VCaP (cell line): ENCODE data around the gene ACTN4.

Experiments
- H3K27ac ChIP-seq: fragments of 450-650 bp; 2 replicates; pipeline ENCODE4 v1.5.1; 2017
- TF ChIP-seq, protein P1 (sequence below): fragments of 450-650 bp; conservative IDR thresholded peaks from 2 replicates; pipeline ENCODE4 v1.5.1; 2017; ENCODE audit warnings: mild to moderate bottlenecking, moderate library complexity

The ACTN4 gene

GRCh38 chr19:38632476-38633213 lies 14.8 kb upstream of the ACTN4 start:
- no peak overlapping the region for H3K27ac ChIP-seq
- TF ChIP-seq, protein P1, sequence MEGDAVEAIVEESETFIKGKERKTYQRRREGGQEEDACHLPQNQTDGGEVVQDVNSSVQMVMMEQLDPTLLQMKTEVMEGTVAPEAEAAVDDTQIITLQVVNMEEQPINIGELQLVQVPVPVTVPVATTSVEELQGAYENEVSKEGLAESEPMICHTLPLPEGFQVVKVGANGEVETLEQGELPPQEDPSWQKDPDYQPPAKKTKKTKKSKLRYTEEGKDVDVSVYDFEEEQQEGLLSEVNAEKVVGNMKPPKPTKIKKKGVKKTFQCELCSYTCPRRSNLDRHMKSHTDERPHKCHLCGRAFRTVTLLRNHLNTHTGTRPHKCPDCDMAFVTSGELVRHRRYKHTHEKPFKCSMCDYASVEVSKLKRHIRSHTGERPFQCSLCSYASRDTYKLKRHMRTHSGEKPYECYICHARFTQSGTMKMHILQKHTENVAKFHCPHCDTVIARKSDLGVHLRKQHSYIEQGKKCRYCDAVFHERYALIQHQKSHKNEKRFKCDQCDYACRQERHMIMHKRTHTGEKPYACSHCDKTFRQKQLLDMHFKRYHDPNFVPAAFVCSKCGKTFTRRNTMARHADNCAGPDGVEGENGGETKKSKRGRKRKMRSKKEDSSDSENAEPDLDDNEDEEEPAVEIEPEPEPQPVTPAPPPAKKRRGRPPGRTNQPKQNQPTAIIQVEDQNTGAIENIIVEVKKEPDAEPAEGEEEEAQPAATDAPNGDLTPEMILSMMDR, result no peak

- TF ChIP-seq, protein P1, result peak; percentile 98
- no peak overlapping the region for H3K27ac ChIP-seq
Observed at GRCh38 chr19:38634757-38635482, 12.5 kb upstream of the ACTN4 start.

DNA sequence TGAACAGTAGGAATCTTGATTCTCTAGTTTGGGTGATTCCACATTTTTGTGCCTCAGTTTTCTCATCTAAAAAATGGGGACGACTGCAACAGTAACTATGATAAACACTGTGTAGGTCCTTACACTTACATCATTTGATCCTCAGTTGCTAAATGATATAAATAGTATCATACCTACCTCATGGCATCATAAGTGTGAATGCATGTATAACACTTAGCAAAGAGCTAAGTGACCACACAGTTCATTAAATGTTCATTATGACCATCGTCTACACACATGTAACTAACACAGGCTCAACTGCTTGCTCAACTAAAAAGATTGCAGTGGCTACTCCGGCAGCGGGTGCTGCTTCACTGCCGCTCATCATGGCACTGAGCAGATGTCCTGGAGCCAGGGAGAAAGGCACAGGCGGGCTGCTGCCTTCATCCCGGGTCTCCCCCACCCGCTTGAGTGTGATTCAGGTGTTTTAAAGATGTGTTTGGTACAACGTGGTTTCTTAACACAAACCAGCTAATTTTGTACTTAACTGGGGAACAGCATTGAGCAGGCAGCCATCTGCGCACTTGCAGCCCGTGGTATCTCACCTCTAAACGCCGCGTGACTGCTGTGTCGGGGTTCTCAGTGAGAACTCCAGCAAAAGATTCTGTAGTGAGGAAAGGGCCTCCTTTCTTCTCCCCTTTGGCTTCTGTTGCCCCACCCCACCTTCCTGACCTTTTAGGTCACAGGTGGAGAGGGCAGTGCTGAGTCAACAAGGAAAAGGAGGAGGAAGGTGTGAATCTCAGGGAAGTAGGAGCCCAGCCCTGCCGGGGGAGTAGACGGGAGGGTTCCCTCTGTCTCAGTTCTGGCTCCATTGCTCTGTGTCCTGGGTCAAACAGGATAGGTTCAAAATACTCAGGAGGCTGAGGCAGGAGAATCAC lies 11.7 kb upstream of the ACTN4 start:
- H3K27ac ChIP-seq, result 0 out of 2 replicates have a peak overlapping the region, but pooled peaks have one; percentile 5
- TF ChIP-seq, protein P1, result no peak

DNA sequence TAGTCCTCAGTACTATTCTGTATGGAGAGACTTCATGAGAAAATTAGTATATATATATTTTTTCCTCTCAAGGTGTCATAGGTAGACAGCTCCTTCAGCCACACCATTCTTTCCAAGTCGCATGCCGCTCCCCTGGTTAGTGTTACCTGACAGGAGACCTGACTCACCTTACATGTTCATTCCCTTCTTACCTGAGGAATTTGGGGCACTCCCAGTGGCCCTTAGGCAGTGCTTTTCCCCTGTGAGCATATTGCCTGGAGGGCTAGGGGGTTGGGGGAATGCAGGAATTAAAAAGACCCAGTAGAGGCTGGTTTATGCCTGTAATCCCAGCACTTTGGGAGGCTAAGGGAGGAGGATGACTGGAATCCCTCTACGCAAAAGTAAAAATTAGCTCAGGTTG lies 9.0 kb upstream of the ACTN4 start:
- H3K27ac ChIP-seq, result no peak overlapping the region
- TF ChIP-seq, protein P1, result no peak

GRCh38 chr19:38639679-38640078 lies 7.8 kb upstream of the ACTN4 start:
- TF ChIP-seq, protein P1, result no peak
- H3K27ac ChIP-seq, result no peak overlapping the region

DNA sequence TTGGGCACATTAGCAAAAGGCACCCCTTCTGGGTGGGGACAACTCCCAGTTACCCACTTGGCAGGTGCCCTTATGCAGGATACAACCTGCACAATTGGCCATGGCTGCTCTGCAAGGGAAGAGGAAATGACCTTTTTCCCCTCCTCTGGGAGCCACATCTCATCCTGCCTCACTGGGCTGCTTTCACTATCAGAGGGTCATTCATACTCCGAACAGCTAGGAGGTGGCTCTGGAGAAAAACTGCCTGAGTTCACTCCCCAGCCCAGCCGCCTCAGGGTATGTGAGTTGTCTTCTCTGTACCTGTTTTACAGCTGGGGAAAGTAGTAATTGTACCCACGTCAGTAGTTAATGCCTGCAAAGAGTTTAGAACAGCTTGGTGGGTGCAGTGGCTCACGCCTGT lies 7.1 kb upstream of the ACTN4 start:
- no peak overlapping the region for H3K27ac ChIP-seq
- TF ChIP-seq, protein P1, result no peak

DNA sequence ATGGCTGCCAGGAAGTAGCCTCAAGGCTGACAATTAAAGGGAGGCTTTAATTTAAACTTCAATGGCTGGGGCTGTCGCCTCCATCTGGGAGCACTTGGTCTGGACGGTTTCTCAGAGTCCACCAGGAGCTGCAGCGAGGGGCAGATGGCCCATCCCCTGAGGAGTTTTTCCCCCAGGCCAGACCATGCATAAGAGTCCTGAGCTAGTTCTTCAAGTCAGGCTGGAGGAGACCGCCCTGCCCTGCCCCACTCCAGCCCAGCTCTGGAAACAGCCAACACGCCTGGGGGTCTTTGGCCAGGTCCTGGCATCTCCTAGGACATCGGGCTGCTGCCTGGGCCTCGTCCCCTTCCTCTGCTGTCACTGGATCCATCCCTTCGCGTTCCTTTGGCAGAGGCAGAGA lies 5.3 kb upstream of the ACTN4 start:
- TF ChIP-seq, protein P1, result no peak
- no peak overlapping the region for H3K27ac ChIP-seq
